Thyroid gland (tissue), 4 donors: ENCODE measurements around the gene IQGAP1.
A peak's percentile ranks its signal among the peaks of the same experiment; 100 is the strongest.

ENCODE experiments used
- POLR2A ChIP-seq, 2 donors: fragments of 450-650 bp; IDR thresholded peaks; one replicate each; pipeline ENCODE4 v1.6.1; 2017; ENCODE audit warnings: antibody characterized with exemption in 2 of 2, mild to moderate bottlenecking in 2 of 2, moderate library complexity in 1 of 2
- TF ChIP-seq, protein P1 (sequence below), 6 experiments: fragments of 200-600 bp in 3 of 6; fragments of 450-650 bp in 3 of 6; sonication (generic) in 3 of 6; IDR thresholded peaks; one replicate each; pipeline ENCODE4 v1.5.1; 2016 to 2019; ENCODE audit warnings: antibody characterized with exemption in 6 of 6, mild to moderate bottlenecking in 2 of 6, inconsistent platforms in 1 of 6, moderate library complexity in 1 of 6

DNA sequence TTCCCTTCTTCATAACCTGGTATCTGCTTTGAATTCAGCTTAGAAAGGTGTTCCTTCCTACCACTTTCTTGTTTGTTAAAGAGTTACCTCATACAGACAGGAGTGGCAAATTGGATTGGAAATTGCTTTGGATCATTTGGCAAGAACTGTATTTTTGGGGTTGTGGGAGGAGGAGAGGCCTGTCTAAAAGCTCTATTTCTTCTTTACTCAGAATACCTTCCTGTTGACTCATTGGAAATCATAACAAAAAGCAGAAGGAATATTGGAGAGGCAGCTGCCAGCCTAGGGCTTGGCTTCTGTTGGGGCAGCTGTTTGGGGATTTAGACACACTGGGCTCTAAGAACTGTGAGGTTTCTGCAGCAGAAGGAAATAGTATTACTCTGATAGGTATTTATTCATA, 14.2 kb downstream of the IQGAP1 start:
- TF ChIP-seq, protein P1, sequence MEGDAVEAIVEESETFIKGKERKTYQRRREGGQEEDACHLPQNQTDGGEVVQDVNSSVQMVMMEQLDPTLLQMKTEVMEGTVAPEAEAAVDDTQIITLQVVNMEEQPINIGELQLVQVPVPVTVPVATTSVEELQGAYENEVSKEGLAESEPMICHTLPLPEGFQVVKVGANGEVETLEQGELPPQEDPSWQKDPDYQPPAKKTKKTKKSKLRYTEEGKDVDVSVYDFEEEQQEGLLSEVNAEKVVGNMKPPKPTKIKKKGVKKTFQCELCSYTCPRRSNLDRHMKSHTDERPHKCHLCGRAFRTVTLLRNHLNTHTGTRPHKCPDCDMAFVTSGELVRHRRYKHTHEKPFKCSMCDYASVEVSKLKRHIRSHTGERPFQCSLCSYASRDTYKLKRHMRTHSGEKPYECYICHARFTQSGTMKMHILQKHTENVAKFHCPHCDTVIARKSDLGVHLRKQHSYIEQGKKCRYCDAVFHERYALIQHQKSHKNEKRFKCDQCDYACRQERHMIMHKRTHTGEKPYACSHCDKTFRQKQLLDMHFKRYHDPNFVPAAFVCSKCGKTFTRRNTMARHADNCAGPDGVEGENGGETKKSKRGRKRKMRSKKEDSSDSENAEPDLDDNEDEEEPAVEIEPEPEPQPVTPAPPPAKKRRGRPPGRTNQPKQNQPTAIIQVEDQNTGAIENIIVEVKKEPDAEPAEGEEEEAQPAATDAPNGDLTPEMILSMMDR (IDR thresholded peaks at IDR 0.05) = no peak
- TF ChIP-seq POLR2A (IDR thresholded peaks at IDR 0.05) = peak in 1 of 2 donors; percentile 18
